ENCODE data around the gene TCF7. TPM values are rescaled to one million over a fixed set of nuclear protein-coding genes. Genes with fewer than 3 reads are reported as not detected.

TCF7 gene
- total RNA-seq, 1 experiment from 2014 or later = 13.0 TPM

DNA sequence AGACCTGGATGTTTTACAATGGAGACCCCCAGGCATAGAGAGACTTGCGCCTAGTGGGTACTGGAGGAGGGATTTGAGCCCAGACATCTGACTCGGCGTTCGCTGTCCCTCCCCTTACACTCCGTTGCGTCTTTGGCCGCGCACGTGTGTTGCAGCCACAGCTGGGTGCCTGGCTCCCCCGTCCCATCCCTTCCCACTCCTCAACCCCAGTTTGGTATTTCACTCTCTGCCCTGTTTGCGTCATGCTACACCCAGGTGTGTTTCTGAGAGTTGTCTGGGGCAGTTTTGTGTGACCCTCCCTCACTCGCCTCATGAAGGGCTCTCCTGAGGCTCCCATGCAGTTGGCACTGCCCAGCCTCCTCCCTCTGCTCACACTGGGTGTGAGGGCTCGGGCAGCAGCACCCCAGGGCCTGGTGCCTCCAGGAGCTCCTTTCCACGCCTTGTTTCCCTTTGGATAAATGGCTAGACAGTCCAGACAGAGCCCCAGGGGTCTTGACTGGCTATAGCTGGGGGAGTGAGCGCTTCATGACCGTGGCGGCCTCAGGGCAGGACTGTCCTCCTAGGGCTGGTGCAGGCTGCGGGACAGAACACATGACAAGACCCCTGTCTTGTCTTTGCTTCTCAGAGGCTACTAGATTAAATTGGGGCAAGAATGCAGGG lies 13.6 kb downstream of the TCF7 start:
- peaks cover 18% of the 10 kb centered on the region; the same call in 1 of the 2 replicates for H3F3A ChIP-seq (ENCODE audit: insufficient read depth, low read depth)
- intact Hi-C loops (cut with micrococcal nuclease; ENCODE audit: unreplicated experiment) = no loop called here
- peaks cover 23% of the 10 kb centered on the region for H3K4me1 ChIP-seq (replicated peaks; ENCODE audit: insufficient read depth)
- no peak overlapping the region for H2AFZ ChIP-seq
- POLR2A ChIA-PET (ENCODE audit: unreplicated experiment) = interaction anchor here (0.6 kb wide), 1 partner anchor 17 kb away, joined by 5 read pairs; no protein-coding TSS in a partner anchor
- H3K9me2 ChIP-seq (ENCODE audit: insufficient read depth) = no peaks in the 10 kb centered on the region
- H3K4me3 ChIP-seq = no peak overlapping the region
- no peaks in the 10 kb centered on the region for H3K36me3 ChIP-seq (ENCODE audit: low read depth)
- H3K9me3 ChIP-seq (ENCODE audit: insufficient read depth, low read depth) = no peaks in the 10 kb centered on the region
- H3K27me3 ChIP-seq (ENCODE audit: insufficient read depth, low read depth) = no peaks in the 10 kb centered on the region
- no peak for DNase-seq
- H3K79me2 ChIP-seq (ENCODE audit: low read depth) = no peaks in the 10 kb centered on the region
- CTCF ChIA-PET = interaction anchor here (1.0 kb wide), 1 partner anchor 12 kb away, joined by 3 read pairs; no protein-coding TSS in a partner anchor
- H3K27ac ChIP-seq = no peak overlapping the region
- TF ChIP-seq, protein P1, sequence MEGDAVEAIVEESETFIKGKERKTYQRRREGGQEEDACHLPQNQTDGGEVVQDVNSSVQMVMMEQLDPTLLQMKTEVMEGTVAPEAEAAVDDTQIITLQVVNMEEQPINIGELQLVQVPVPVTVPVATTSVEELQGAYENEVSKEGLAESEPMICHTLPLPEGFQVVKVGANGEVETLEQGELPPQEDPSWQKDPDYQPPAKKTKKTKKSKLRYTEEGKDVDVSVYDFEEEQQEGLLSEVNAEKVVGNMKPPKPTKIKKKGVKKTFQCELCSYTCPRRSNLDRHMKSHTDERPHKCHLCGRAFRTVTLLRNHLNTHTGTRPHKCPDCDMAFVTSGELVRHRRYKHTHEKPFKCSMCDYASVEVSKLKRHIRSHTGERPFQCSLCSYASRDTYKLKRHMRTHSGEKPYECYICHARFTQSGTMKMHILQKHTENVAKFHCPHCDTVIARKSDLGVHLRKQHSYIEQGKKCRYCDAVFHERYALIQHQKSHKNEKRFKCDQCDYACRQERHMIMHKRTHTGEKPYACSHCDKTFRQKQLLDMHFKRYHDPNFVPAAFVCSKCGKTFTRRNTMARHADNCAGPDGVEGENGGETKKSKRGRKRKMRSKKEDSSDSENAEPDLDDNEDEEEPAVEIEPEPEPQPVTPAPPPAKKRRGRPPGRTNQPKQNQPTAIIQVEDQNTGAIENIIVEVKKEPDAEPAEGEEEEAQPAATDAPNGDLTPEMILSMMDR (conservative IDR thresholded peaks at IDR 0.05) = no peak
- TF ChIP-seq EZH2 (IDR thresholded peaks at IDR 0.05; ENCODE audit: low read depth) = no peak
- no peaks in the 10 kb centered on the region; the same call in none of the 2 replicates for H4K20me1 ChIP-seq (ENCODE audit: insufficient read depth)
- BruUV-seq (replicated peaks) = no TSS peak
- no peak overlapping the region for H3K4me2 ChIP-seq

GRCh38 chr5:134128648-134128995 lies 14.1 kb downstream of the TCF7 start:
- CTCF ChIA-PET = no interaction called here
- POLR2A ChIA-PET (ENCODE audit: unreplicated experiment) = no interaction called here
- BruUV-seq (replicated peaks) = no TSS peak
- Histone ChIP-seq H3F3A (ENCODE audit: insufficient read depth, low read depth) (peaks cover 18% of the 10 kb centered on the region; the same call in 1 of the 2 replicates), H3K27me3 (ENCODE audit: insufficient read depth, low read depth) (no peaks in the 10 kb centered on the region), H3K27ac (no peak overlapping the region), H3K9me2 (ENCODE audit: insufficient read depth) (no peaks in the 10 kb centered on the region), H3K4me3 (no peak overlapping the region), H3K9me3 (ENCODE audit: insufficient read depth, low read depth) (no peaks in the 10 kb centered on the region), H3K4me1 (replicated peaks; ENCODE audit: insufficient read depth) (peaks cover 23% of the 10 kb centered on the region), H3K79me2 (ENCODE audit: low read depth) (no peaks in the 10 kb centered on the region), H4K20me1 (ENCODE audit: insufficient read depth) (no peaks in the 10 kb centered on the region; the same call in none of the 2 replicates), H3K36me3 (ENCODE audit: low read depth) (no peaks in the 10 kb centered on the region), H2AFZ (no peak overlapping the region), H3K4me2 (no peak overlapping the region)
- no peak for TF ChIP-seq EZH2 (IDR thresholded peaks at IDR 0.05; ENCODE audit: low read depth)
- TF ChIP-seq, protein P1 (conservative IDR thresholded peaks at IDR 0.05) = no peak
- DNase-seq = no peak
- intact Hi-C loops (cut with micrococcal nuclease; ENCODE audit: unreplicated experiment) = no loop called here

DNA sequence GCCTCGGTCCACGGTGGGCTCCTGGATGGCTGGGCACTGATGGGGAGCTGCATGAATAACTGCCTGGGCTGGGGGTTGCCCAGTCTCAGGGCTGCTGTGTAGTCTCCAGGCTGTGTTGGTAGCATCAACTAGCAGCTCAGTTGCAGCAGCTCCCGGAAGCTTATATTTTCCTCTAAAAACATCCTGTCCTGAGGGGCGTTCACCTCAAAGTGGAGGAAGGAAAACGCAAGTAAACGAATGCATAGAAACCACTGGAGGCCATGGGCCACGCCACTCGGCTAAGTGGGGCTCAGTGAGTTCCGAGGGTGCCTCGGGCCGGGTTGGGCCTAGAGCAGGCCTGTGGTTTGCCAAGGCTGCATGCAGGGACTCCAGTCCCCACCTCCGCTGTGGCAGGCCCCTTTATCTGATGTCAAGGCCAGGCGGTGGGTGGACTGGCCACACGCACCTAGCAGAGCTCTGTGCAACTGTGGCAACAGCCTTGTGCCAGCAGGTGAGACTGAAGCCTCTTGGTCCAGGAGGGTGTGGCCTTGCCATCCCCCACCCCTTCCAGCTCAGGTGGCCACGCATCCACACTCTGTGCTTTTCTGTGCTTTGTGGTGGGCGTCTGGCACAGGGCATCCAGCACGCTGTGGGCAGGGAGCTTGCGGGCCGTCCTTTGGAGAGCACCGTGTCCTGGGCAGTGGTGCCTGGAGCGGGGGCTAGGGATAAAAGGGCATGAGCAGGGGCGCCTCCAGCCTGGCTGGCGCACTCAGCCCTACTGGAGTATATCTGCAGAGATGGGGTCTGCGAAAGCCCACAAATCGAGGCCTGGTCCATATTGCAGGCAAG lies 15.1 kb downstream of the TCF7 start:
- Histone ChIP-seq H3K79me2 (ENCODE audit: low read depth) (no peaks in the 10 kb centered on the region), H3K27me3 (ENCODE audit: insufficient read depth, low read depth) (no peaks in the 10 kb centered on the region), H3K9me2 (ENCODE audit: insufficient read depth) (no peaks in the 10 kb centered on the region), H2AFZ (no peak overlapping the region), H3F3A (ENCODE audit: insufficient read depth, low read depth) (peaks cover 20% of the 10 kb centered on the region; the same call in 1 of the 2 replicates), H3K4me2 (no peak overlapping the region), H3K9me3 (ENCODE audit: insufficient read depth, low read depth) (no peaks in the 10 kb centered on the region), H3K36me3 (ENCODE audit: low read depth) (no peaks in the 10 kb centered on the region), H3K4me3 (no peak overlapping the region), H4K20me1 (ENCODE audit: insufficient read depth) (peaks cover 4% of the 10 kb centered on the region), H3K27ac (no peak overlapping the region), H3K4me1 (replicated peaks; ENCODE audit: insufficient read depth) (peaks cover 17% of the 10 kb centered on the region)
- DNase-seq = no peak
- POLR2A ChIA-PET (ENCODE audit: unreplicated experiment) = interaction anchor here (0.7 kb wide), 1 partner anchor 121 kb away, joined by 3 read pairs; no protein-coding TSS in a partner anchor
- CTCF ChIA-PET = no interaction called here
- intact Hi-C loops (cut with micrococcal nuclease; ENCODE audit: unreplicated experiment) = no loop called here
- TF ChIP-seq, protein P1 (conservative IDR thresholded peaks at IDR 0.05) = no peak
- no peak for TF ChIP-seq EZH2 (IDR thresholded peaks at IDR 0.05; ENCODE audit: low read depth)
- BruUV-seq (replicated peaks) = no TSS peak

Measured in PC-9 (cell line).